GM12878 (cell line): Measurements from ENCODE around the gene KIF20B. TPM values are rescaled to one million over a fixed set of nuclear protein-coding genes. Genes with fewer than 3 reads are reported as not detected.

Source experiments
- ATAC-seq: fragments of 200-7000 bp; cut with Tn5 transposase; 3 replicates; pipeline ENCODE4 v1.9.1; 2020; ENCODE audit warnings: mild to moderate bottlenecking, moderate library complexity
- BruUV-seq: library from RNA; stranded (reverse); fragments of 400-500 nt; replicated peaks from 2 replicates; lab custom pipeline; 2021; lab: Mats Ljungman, UMichigan
- CTCF ChIA-PET: fragments of 300-600 bp; sonication (Branson Sonifier 250); formaldehyde crosslinking; extraction: SDS; loops from one replicate; lab custom pipeline; 2021; ENCODE audit warnings: inconsistent platforms; lab: Yijun Ruan, JAX
- POLR2A ChIA-PET: fragments of 350-600 bp; formaldehyde crosslinking; extraction: SDS; loops from one replicate; lab custom pipeline; 2021; ENCODE audit warnings: inconsistent platforms; lab: Charles Lee
- RAD21 ChIA-PET: fragments of 300-600 bp; sonication (Branson Sonifier 250); formaldehyde crosslinking; loops from one replicate; lab custom pipeline; 2023; ENCODE audit warnings: antibody characterized with exemption; ENCODE audit not compliant: unreplicated experiment; lab: Charles Lee
- SMC1A ChIA-PET: fragments of 300-600 bp; sonication (Branson Sonifier 250); formaldehyde crosslinking; loops from one replicate; lab custom pipeline; 2023; ENCODE audit not compliant: unreplicated experiment, uncharacterized antibody; lab: Charles Lee
- DNase-seq: peaks from one replicate; pipeline ENCODE4 v3.0.0-alpha.2; 2011; ENCODE audit warnings: low read depth, low spot score
- FAIRE-seq: peaks from 3 replicates; lab custom pipeline; 2011; peaks lifted over from hg19 to GRCh38; lab: Jason Lieb, UNC
- H2AFZ ChIP-seq: 2 replicates; pipeline ENCODE4 v1.6.0; 2011; ENCODE audit warnings: low read depth, low read length, control low read depth; ENCODE audit not compliant: control insufficient read depth
- H3K27ac ChIP-seq: 2 replicates; pipeline ENCODE4 v1.5.1; 2011; ENCODE audit warnings: control low read depth; ENCODE audit not compliant: control insufficient read depth, insufficient read depth
- H3K27me3 ChIP-seq, 2 experiments: replicated peaks in 1 of 2; 2 replicates each; pipeline versions ENCODE4 v1.6.0 to v1.6.1; 2011; ENCODE audit warnings: low read length in 1 of 2; ENCODE audit not compliant: control insufficient read depth in 2 of 2, insufficient read depth in 2 of 2
- H3K36me3 ChIP-seq, 2 experiments: 2 replicates each; pipeline ENCODE4 v1.5.1; 2011; ENCODE audit warnings: low read length in 1 of 2; ENCODE audit not compliant: control insufficient read depth in 2 of 2, insufficient read depth in 2 of 2
- H3K4me1 ChIP-seq: 2 replicates; pipeline ENCODE4 v1.6.1; 2011; ENCODE audit warnings: mild to moderate bottlenecking, low read length, moderate library complexity, mixed read lengths; ENCODE audit not compliant: control insufficient read depth, insufficient read depth
- H3K4me2 ChIP-seq: 2 replicates; pipeline ENCODE4 v1.6.0; 2011; ENCODE audit warnings: control low read depth; ENCODE audit not compliant: control insufficient read depth, insufficient read depth
- H3K4me3 ChIP-seq: fragments of 200-600 bp; sonication (generic); 2 replicates; pipeline ENCODE4 v1.5.1; 2016
- H3K79me2 ChIP-seq: 2 replicates; pipeline ENCODE4 v1.6.0; 2011; ENCODE audit warnings: low read length; ENCODE audit not compliant: control insufficient read depth, insufficient read depth
- H3K9ac ChIP-seq: 2 replicates; pipeline ENCODE4 v1.8.0; 2011; ENCODE audit warnings: low read length, control low read depth, mixed read lengths; ENCODE audit not compliant: control insufficient read depth, insufficient read depth
- H3K9me3 ChIP-seq: replicated peaks from 3 replicates; pipeline ENCODE4 v1.5.1; 2011; ENCODE audit warnings: mild to moderate bottlenecking, low read length; ENCODE audit not compliant: control insufficient read depth, insufficient read depth
- H4K20me1 ChIP-seq: 2 replicates; pipeline ENCODE4 v1.6.0; 2011; ENCODE audit not compliant: control insufficient read depth, insufficient read depth
- ETV6 ChIP-seq, 2 experiments: fragments of 450-650 bp in 1 of 2; IDR thresholded peaks in 1 of 2; conservative IDR thresholded peaks in 1 of 2; 2 replicates each; pipeline ENCODE4 v1.6.1; 2014; ENCODE audit warnings: antibody characterized with exemption in 1 of 2, borderline replicate concordance in 1 of 2, low read depth in 1 of 2, mild to moderate bottlenecking in 1 of 2, moderate library complexity in 1 of 2
- HDAC2 ChIP-seq: fragments of 200-600 bp; sonication (generic); IDR thresholded peaks from 2 replicates; pipeline ENCODE4 v1.6.1; 2017
- RFX5 ChIP-seq: IDR thresholded peaks from 2 replicates; pipeline ENCODE4 v1.6.1; 2011; ENCODE audit warnings: low read depth, low read length, improper control_type of control experiment
- SKIL ChIP-seq: fragments of 450-650 bp; IDR thresholded peaks from 2 replicates; pipeline ENCODE4 v1.6.1; 2017; ENCODE audit warnings: mild to moderate bottlenecking, low read depth, inconsistent platforms; ENCODE audit not compliant: poor library complexity, severe bottlenecking
- SPI1 ChIP-seq: IDR thresholded peaks from 2 replicates; pipeline ENCODE4 v1.6.1; 2011; ENCODE audit warnings: low read depth, mild to moderate bottlenecking, low read length, moderate library complexity, borderline replicate concordance; ENCODE audit not compliant: insufficient read depth
- WGBS: methylation state at CpG from one replicate; pipeline ENCODE4 v1.1.6; 2016; ENCODE audit warnings: low lambda C conversion rate; ENCODE audit not compliant: insufficient replicate concordance, insufficient coverage; ENCODE audit errors: missing lambda C conversion rate; 5-methylcytosine and 5-hydroxymethylcytosine counted together
- in situ Hi-C: fragments of 300-500 bp; cut with MboI; formaldehyde crosslinking; loops from 9 replicates; pipeline ENCODE4 v1.14.3; 2018; ENCODE audit warnings: mixed read lengths
- intact Hi-C: fragments of 100-400 bp; cut with micrococcal nuclease; formaldehyde crosslinking; loops from one replicate; pipeline ENCODE4 v1.14.2; 2022; ENCODE audit not compliant: unreplicated experiment
- polyA plus RNA-seq, 11 experiments: library from polyadenylated mRNA; depleted of rRNA in 4 of 11; unstranded in 6 of 11; stranded (reverse) in 5 of 11; fragments of >200 nt; fragmentation: Nextera tagmentation in 4 of 11; fragmentation: Illumina TruSeq in 1 of 11; extraction: Ambion mirVana in 4 of 11; extraction: Trizol in 1 of 11; gene quantifications; 1 replicate in 1 of 11; 2 replicates in 10 of 11; pipeline versions ENCODE4 v1.2.1 to v1.2.3, GENCODE V29; 2011 to 2016; ENCODE audit warnings: inconsistent platforms in 2 of 11, missing spikeins in 2 of 11, low read depth in 1 of 11
- total RNA-seq, 4 experiments: library from RNA; depleted of rRNA in 3 of 4; stranded (reverse); fragments of >200 nt in 3 of 4; fragmentation: Illumina TruSeq in 1 of 4; extraction: Trizol in 1 of 4; gene quantifications; 2 replicates each; pipeline versions ENCODE4 v1.2.1 to v1.2.3, GENCODE V29; 2013 to 2021

Gene KIF20B
- total and polyA plus RNA-seq, 10 of the 15 experiments (the other 5 are each of a cell fraction or from before 2014, with no cell fraction given): 15.6 to 67.7 (median 44.3) TPM

DNA sequence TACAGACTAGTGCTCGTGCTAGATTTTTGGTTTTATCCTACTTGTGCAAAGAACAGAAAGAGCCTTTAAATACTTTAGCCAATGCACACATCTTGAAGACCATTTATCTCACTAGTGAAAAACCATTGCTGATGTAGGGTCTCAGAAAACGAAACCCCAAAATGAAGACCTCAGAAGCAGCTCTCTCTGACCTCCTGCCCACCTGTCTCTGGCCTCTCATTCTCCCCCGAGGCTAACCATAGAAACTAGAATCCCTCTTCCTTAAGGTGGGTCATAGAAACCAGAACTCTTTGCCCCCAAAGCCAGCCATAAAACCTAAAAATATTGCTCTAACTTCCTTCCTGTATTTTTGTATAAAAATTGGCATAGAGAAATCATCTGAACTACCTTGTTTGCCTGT lies 112.2 kb downstream of the KIF20B start:
- no TSS peak for BruUV-seq
- ATAC-seq: no peak; the same call in 2 of the 3 replicates

More for the DNA sequence above, 112.2 kb downstream of the KIF20B start:
- ChIA-PET CTCF (no interaction called here), SMC1A (no interaction called here), POLR2A (no interaction called here), RAD21 (interaction anchor here (1.9 kb wide), 1 partner anchor 10 kb away, joined by 3 read pairs; no protein-coding TSS in a partner anchor)
- Histone ChIP-seq H3K4me1 (no peaks in the 10 kb centered on the region; the same call in 1 of the 2 replicates), H4K20me1 (no peaks in the 10 kb centered on the region), H2AFZ (no peak overlapping the region), H3K9ac (no peak overlapping the region), H3K9me3 (no peaks in the 10 kb centered on the region; the same call in 2 of the 3 replicates), H3K4me3 (no peak overlapping the region), H3K4me2 (peak overlapping the region; percentile 48; the same call in 1 of the 2 replicates), H3K79me2 (no peaks in the 10 kb centered on the region), H3K36me3 (no peaks in the 10 kb centered on the region), H3K27ac (no peak overlapping the region), H3K27me3 (no peaks in the 10 kb centered on the region)
- FAIRE-seq: peak; percentile 23
- WGBS: 8% methylated on average over 3 of the region's 3 CpGs
- in situ Hi-C loops: no loop called here
- intact Hi-C loops: loop anchor here (10.0 kb wide), 1 partner anchor 491 kb away; no protein-coding TSS in a partner anchor
- DNase-seq: no peak
- TF ChIP-seq SKIL (no peak), RFX5 (no peak), ETV6 (conservative IDR thresholded peaks at IDR 0.05 in 1 of 2, IDR thresholded peaks at IDR 0.05 in 1 of 2; ENCODE audit: borderline replicate concordance in 1 of 2, low read depth in 1 of 2) (no peak), SPI1 (no peak), HDAC2 (no peak)
